SK-N-SH treated with all-trans-retinoic acid at 6 μM for 48 hours (cell line): Measurements from ENCODE around the gene NBAS.

ENCODE experiments used
- ATAC-seq: fragments of 200-7000 bp; cut with Tn5 transposase; 3 replicates; pipeline ENCODE4 v1.9.1; 2020; ENCODE audit warnings: mild to moderate bottlenecking, moderate library complexity
- ARNTL ChIP-seq: fragments of 450-650 bp; formaldehyde crosslinking; IDR thresholded peaks from 2 replicates; pipeline ENCODE4 v1.5.0; 2020; ENCODE audit warnings: low read depth, mild to moderate bottlenecking, moderate library complexity, borderline replicate concordance
- BACH2 ChIP-seq: fragments of 250-450 bp; sonication (Bioruptor Pico); IDR thresholded peaks from 2 replicates; pipeline ENCODE4 v1.9.0; 2021; ENCODE audit warnings: mild to moderate bottlenecking, borderline replicate concordance
- CREB5 ChIP-seq: fragments of 250-450 bp; sonication (Bioruptor Pico); IDR thresholded peaks from 2 replicates; pipeline ENCODE4 v1.5.1; 2020; ENCODE audit warnings: low read depth, mild to moderate bottlenecking, moderate library complexity
- CSDC2 ChIP-seq: fragments of 250-450 bp; sonication (Bioruptor Pico); IDR thresholded peaks from 2 replicates; pipeline ENCODE4 v1.5.0; 2020; ENCODE audit warnings: mild to moderate bottlenecking, moderate library complexity
- CSRNP3 ChIP-seq: fragments of 250-450 bp; sonication (Bioruptor Pico); IDR thresholded peaks from 2 replicates; pipeline ENCODE4 v1.5.1; 2021; ENCODE audit warnings: mild to moderate bottlenecking, moderate library complexity
- ESRRG ChIP-seq: fragments of 250-450 bp; sonication (Bioruptor Pico); IDR thresholded peaks from 2 replicates; pipeline ENCODE4 v1.6.1; 2021; ENCODE audit warnings: mild to moderate bottlenecking
- GLIS3 ChIP-seq: fragments of 250-450 bp; sonication (Bioruptor Pico); IDR thresholded peaks from 2 replicates; pipeline ENCODE4 v1.5.0; 2020; ENCODE audit warnings: mild to moderate bottlenecking, moderate library complexity
- ISL1 ChIP-seq: fragments of 250-450 bp; sonication (Bioruptor Pico); IDR thresholded peaks from 2 replicates; pipeline ENCODE4 v2.1.2; 2022; ENCODE audit warnings: mild to moderate bottlenecking, moderate library complexity
- OSR1 ChIP-seq: fragments of 250-450 bp; sonication (Bioruptor Pico); IDR thresholded peaks from 2 replicates; pipeline ENCODE4 v1.8.0; 2022; ENCODE audit warnings: moderate library complexity, mild to moderate bottlenecking, inconsistent platforms
- PATZ1 ChIP-seq: fragments of 250-450 bp; sonication (Bioruptor Pico); IDR thresholded peaks from 2 replicates; pipeline ENCODE4 v1.8.0; 2020; ENCODE audit warnings: mild to moderate bottlenecking, moderate library complexity, borderline replicate concordance
- POU6F1 ChIP-seq: fragments of 250-450 bp; sonication (Bioruptor Pico); IDR thresholded peaks from 2 replicates; pipeline ENCODE4 v1.8.0; 2021; ENCODE audit warnings: low read depth, mild to moderate bottlenecking, moderate library complexity, borderline replicate concordance
- RARB ChIP-seq: fragments of 250-450 bp; sonication (Bioruptor Pico); IDR thresholded peaks from 2 replicates; pipeline ENCODE4 v1.8.0; 2021; ENCODE audit warnings: mild to moderate bottlenecking, moderate library complexity
- SNAI2 ChIP-seq: fragments of 250-450 bp; sonication (Bioruptor Pico); IDR thresholded peaks from 2 replicates; pipeline ENCODE4 v1.5.0; 2020; ENCODE audit warnings: mild to moderate bottlenecking, moderate library complexity
- TCF4 ChIP-seq: fragments of 250-450 bp; sonication (Bioruptor Pico); IDR thresholded peaks from 2 replicates; pipeline ENCODE4 v1.8.0; 2021; ENCODE audit warnings: mild to moderate bottlenecking, moderate library complexity, borderline replicate concordance
- TOX ChIP-seq: fragments of 250-450 bp; sonication (Bioruptor Pico); IDR thresholded peaks from 2 replicates; pipeline ENCODE4 v1.8.0; 2021; ENCODE audit warnings: mild to moderate bottlenecking, moderate library complexity, borderline replicate concordance
- TSHZ2 ChIP-seq: fragments of 250-450 bp; sonication (Bioruptor Pico); IDR thresholded peaks from 2 replicates; pipeline ENCODE4 v1.5.0; 2020; ENCODE audit warnings: mild to moderate bottlenecking, moderate library complexity
- ZC3H10 ChIP-seq: fragments of 250-450 bp; sonication (Bioruptor Pico); IDR thresholded peaks from 2 replicates; pipeline ENCODE4 v1.5.1; 2021; ENCODE audit warnings: mild to moderate bottlenecking, moderate library complexity
- ZFP30 ChIP-seq: fragments of 450-650 bp; formaldehyde crosslinking; IDR thresholded peaks from 2 replicates; pipeline ENCODE4 v1.5.0; 2022; ENCODE audit warnings: mild to moderate bottlenecking, moderate library complexity
- ZNF565 ChIP-seq: fragments of 450-650 bp; formaldehyde crosslinking; conservative IDR thresholded peaks from 2 replicates; pipeline ENCODE4 v1.5.0; 2020; ENCODE audit warnings: low read depth, mild to moderate bottlenecking, moderate library complexity
- ZNF70 ChIP-seq: fragments of 450-650 bp; formaldehyde crosslinking; IDR thresholded peaks from 2 replicates; pipeline ENCODE4 v1.5.0; 2020; ENCODE audit warnings: mild to moderate bottlenecking, moderate library complexity
- ZNF8 ChIP-seq: fragments of 450-650 bp; formaldehyde crosslinking; IDR thresholded peaks from 2 replicates; pipeline ENCODE4 v1.5.0; 2020; ENCODE audit warnings: mild to moderate bottlenecking, moderate library complexity

The NBAS gene

GRCh38 chr2:15346624-15347023 is 214.5 kb downstream of the NBAS start:
- TF ChIP-seq OSR1 (CRISPR knock-in tag) = no peak
- peak; percentile 90 for TF ChIP-seq ZNF8 (CRISPR knock-in tag)
- ATAC-seq = no peak

GRCh38 chr2:15337996-15338666 is 223.0 kb downstream of the NBAS start:
- TF ChIP-seq TSHZ2 (no peak), OSR1 (CRISPR knock-in tag) (no peak), GLIS3 (CRISPR knock-in tag) (no peak), POU6F1 (CRISPR knock-in tag) (no peak), ISL1 (no peak), TCF4 (CRISPR knock-in tag) (no peak), ARNTL (CRISPR knock-in tag) (no peak), RARB (CRISPR knock-in tag) (no peak)
- TF ChIP-seq, all 23 proteins: peak for 0
- ATAC-seq = no peak

- no peak for TF ChIP-seq ZNF565 (CRISPR knock-in tag)
- TF ChIP-seq TCF4 (CRISPR knock-in tag) = no peak
- TF ChIP-seq ZNF8 (CRISPR knock-in tag) = no peak
- TF ChIP-seq POU6F1 (CRISPR knock-in tag) = no peak
- TF ChIP-seq ZC3H10 = no peak
- no peak for TF ChIP-seq TOX (CRISPR knock-in tag)
- no peak for TF ChIP-seq CREB5 (CRISPR knock-in tag)
- TF ChIP-seq BACH2 (CRISPR knock-in tag) = no peak
- no peak for TF ChIP-seq PATZ1
- TF ChIP-seq RARB (CRISPR knock-in tag) = no peak
- TF ChIP-seq ARNTL (CRISPR knock-in tag) = no peak
- TF ChIP-seq ISL1 = no peak
- TF ChIP-seq CSRNP3 = no peak
- TF ChIP-seq ZNF70 = no peak
- TF ChIP-seq CSDC2 (CRISPR knock-in tag) = no peak
- TF ChIP-seq ZFP30 = no peak
- no peak for TF ChIP-seq SNAI2 (CRISPR knock-in tag)
- no peak for TF ChIP-seq GLIS3 (CRISPR knock-in tag)
- TF ChIP-seq OSR1 (CRISPR knock-in tag) = no peak
- TF ChIP-seq ESRRG (CRISPR knock-in tag) = no peak
- TF ChIP-seq, all 23 proteins: peak for 0
- ATAC-seq = no peak; the same call in 2 of the 3 replicates
Observed at GRCh38 chr2:15334644-15335326, 226.3 kb downstream of the NBAS start.
